Measurements from ENCODE around the gene MCU. TPM values are rescaled to one million over a fixed set of nuclear protein-coding genes. Genes with fewer than 3 reads are reported as not detected.
A peak's percentile ranks its signal among the peaks of the same experiment; 100 is the strongest.

The MCU gene
- total RNA-seq, 1 donor from 2014 or later = 21.7 TPM

DNA sequence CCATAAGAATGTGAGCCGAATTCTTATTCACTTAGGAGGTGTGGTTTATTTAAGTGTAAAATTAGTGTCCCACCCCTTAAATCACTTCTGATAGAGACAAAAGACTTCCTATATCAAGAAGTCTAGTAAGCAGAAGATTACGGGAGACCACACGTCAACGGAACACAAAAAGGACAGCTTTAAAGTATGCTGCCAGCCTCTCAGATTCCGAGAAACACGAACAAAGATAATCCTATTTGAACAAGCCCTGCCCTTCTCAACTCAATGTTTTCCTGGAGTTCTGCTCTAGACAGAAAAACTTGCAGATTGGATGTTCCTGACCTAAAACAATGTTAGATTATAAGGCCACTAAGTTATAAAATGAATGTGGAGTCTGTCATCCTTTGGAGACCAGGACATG lies 4.9 kb upstream of the MCU start:
- TF ChIP-seq, protein P1, sequence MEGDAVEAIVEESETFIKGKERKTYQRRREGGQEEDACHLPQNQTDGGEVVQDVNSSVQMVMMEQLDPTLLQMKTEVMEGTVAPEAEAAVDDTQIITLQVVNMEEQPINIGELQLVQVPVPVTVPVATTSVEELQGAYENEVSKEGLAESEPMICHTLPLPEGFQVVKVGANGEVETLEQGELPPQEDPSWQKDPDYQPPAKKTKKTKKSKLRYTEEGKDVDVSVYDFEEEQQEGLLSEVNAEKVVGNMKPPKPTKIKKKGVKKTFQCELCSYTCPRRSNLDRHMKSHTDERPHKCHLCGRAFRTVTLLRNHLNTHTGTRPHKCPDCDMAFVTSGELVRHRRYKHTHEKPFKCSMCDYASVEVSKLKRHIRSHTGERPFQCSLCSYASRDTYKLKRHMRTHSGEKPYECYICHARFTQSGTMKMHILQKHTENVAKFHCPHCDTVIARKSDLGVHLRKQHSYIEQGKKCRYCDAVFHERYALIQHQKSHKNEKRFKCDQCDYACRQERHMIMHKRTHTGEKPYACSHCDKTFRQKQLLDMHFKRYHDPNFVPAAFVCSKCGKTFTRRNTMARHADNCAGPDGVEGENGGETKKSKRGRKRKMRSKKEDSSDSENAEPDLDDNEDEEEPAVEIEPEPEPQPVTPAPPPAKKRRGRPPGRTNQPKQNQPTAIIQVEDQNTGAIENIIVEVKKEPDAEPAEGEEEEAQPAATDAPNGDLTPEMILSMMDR (conservative IDR thresholded peaks at IDR 0.05) = no peak
- DNase-seq (ENCODE audit: low read depth, low spot score) = no peak
- H3K9me3 Mint-ChIP-seq = no peaks in the 10 kb centered on the region
- H3K4me3 Mint-ChIP-seq = no peak overlapping the region
- H3K27ac Mint-ChIP-seq (ENCODE audit: unreplicated experiment) = no peak overlapping the region
- H3K4me1 Mint-ChIP-seq = peaks cover 5% of the 10 kb centered on the region
- no peaks in the 10 kb centered on the region for H3K27me3 Mint-ChIP-seq (ENCODE audit: low read depth)
- no peaks in the 10 kb centered on the region for H3K36me3 Mint-ChIP-seq (ENCODE audit: low read depth)

DNA sequence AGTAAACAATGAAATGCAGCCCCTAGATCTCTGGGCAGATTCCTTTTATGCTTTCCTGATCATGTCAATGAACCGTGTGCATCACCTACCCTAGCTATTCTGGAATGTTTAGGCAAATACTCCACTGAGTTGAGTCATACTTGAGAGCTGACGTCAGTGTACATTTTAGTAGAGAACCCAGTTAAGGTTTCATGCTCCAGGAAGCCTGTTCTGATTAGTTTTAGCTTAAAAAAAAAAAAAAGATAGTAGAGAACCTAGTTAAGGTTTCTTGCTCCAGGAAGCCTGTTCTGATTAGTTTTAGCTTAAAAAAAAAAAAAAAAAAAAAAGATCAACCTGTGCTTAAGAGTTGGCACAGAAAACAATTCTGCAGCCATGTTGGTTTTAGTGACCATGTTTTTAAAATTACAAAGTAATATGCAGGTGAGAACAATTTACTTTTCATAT lies 3.7 kb upstream of the MCU start:
- Mint-ChIP-seq H3K4me1 (peaks cover 11% of the 10 kb centered on the region), H3K27ac (ENCODE audit: unreplicated experiment) (no peak overlapping the region), H3K36me3 (ENCODE audit: low read depth) (no peaks in the 10 kb centered on the region), H3K4me3 (no peak overlapping the region), H3K27me3 (ENCODE audit: low read depth) (peaks cover 5% of the 10 kb centered on the region), H3K9me3 (no peaks in the 10 kb centered on the region)
- TF ChIP-seq, protein P1 (conservative IDR thresholded peaks at IDR 0.05) = no peak
- no peak for DNase-seq (ENCODE audit: low read depth, low spot score)

DNA sequence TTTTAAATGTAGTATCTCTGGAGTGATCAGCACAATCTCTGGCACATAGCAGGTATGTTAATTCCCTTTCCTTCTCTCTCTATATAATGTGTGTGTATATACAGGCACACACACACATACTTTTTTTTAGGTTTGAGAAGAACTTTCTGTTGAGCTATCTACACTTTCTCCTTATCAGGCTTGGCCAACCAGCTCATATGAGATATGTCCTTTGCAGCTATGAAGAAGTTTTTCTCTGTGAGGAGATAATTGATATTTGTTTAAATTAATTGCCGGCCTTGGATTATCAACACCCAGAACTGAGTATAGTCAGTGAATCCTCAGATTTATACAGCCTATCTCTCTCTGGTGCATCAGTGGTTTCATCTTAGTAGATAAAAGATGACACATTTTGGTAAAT lies 2.3 kb upstream of the MCU start:
- Mint-ChIP-seq H3K36me3 (ENCODE audit: low read depth) (no peaks in the 10 kb centered on the region), H3K27ac (ENCODE audit: unreplicated experiment) (no peak overlapping the region), H3K4me3 (no peak overlapping the region), H3K27me3 (ENCODE audit: low read depth) (peaks cover 5% of the 10 kb centered on the region), H3K4me1 (peaks cover 22% of the 10 kb centered on the region), H3K9me3 (no peaks in the 10 kb centered on the region)
- no peak for DNase-seq (ENCODE audit: low read depth, low spot score)
- TF ChIP-seq, protein P1 (conservative IDR thresholded peaks at IDR 0.05) = no peak

DNA sequence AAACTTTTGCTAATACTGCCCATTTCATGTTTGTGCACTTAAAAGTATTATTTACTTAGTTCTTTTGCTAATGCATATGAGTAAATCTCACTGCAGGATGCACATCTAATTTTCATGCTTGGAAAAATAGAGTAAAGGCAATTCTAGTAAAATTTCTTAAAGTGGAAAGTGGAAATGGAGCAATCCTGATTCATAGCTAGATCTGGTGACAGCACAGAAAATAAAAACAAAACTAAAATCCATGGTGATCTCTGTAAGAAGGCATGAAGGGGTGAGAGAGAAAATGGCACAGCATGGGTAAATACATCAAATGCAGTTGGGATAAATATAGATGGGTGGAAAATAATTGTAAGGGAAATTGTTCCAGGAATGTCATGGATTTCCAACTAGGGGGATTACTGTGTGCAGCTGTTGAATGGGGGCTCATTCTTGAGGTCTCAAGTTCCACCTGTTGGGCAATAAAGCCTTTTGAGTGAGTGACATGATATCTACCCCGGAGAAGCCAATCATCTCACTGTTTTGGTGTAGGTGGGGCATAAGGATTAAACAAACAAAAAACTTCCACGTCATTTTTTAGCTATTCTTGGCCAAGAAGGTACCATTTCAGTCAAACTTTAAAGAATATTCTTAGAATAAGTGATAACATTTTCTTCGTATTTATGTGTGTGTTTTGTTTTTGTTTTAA lies 1.7 kb upstream of the MCU start:
- Mint-ChIP-seq H3K9me3 (no peaks in the 10 kb centered on the region), H3K4me1 (peaks cover 27% of the 10 kb centered on the region), H3K27me3 (ENCODE audit: low read depth) (peaks cover 5% of the 10 kb centered on the region), H3K27ac (ENCODE audit: unreplicated experiment) (no peak overlapping the region), H3K36me3 (ENCODE audit: low read depth) (no peaks in the 10 kb centered on the region), H3K4me3 (peak overlapping the region; percentile 4)
- TF ChIP-seq, protein P1 (conservative IDR thresholded peaks at IDR 0.05) = no peak
- no peak for DNase-seq (ENCODE audit: low read depth, low spot score)

DNA sequence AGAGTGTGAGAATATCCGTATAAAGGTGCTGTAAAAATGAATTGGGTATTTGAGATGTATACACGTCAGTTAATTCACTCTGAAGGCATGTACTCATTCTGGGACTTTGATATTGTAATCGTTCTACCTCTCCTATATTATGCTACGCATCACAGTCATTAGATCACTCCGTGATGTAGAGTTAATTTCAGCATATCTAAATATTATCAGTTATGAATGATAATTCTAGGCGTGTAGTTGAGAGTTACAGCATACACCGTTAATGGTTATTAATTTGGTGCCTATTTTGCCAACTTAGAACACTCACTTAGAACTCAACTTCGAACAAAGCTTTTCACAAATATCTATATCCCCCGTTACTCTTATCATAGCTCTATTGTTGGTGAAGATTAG lies 477 bp upstream of the MCU start:
- H3K36me3 Mint-ChIP-seq (ENCODE audit: low read depth) = no peaks in the 10 kb centered on the region
- peak overlapping the region; percentile 86 for H3K4me3 Mint-ChIP-seq
- H3K27ac Mint-ChIP-seq (ENCODE audit: unreplicated experiment) = no peak overlapping the region
- DNase-seq (ENCODE audit: low read depth, low spot score) = no peak
- no peaks in the 10 kb centered on the region for H3K9me3 Mint-ChIP-seq
- H3K27me3 Mint-ChIP-seq (ENCODE audit: low read depth) = peaks cover 5% of the 10 kb centered on the region
- H3K4me1 Mint-ChIP-seq = peaks cover 29% of the 10 kb centered on the region
- TF ChIP-seq, protein P1 (conservative IDR thresholded peaks at IDR 0.05) = no peak

Measured in neural crest cell (in vitro differentiated cells).